Prostate gland (tissue), 2 donors: ENCODE data around the gene RXRA. TPM values are rescaled to one million over a fixed set of nuclear protein-coding genes. Genes with fewer than 3 reads are reported as not detected.
A peak's percentile ranks its signal among the peaks of the same experiment; 100 is the strongest.

ENCODE experiments used
- DNase-seq: peaks from one replicate; pipeline ENCODE4 v3.0.0-alpha.2; 2019; ENCODE audit warnings: low spot score
- H3K27ac ChIP-seq, 2 donors: fragments of 200-600 bp; sonication (generic); 2 replicates each; pipeline ENCODE4 v1.5.1; 2017 to 2019
- H3K27me3 ChIP-seq: fragments of 200-600 bp; sonication (generic); replicated peaks from 2 replicates; pipeline ENCODE4 v1.5.1; 2019; ENCODE audit not compliant: insufficient read depth
- H3K36me3 ChIP-seq, 2 donors: fragments of 200-600 bp; sonication (generic); 1 replicate in 1 of 2; 2 replicates in 1 of 2; pipeline versions ENCODE4 v1.5.1 to v1.8.1; 2017 to 2019
- H3K4me1 ChIP-seq: fragments of 200-600 bp; sonication (generic); replicated peaks from 2 replicates; pipeline ENCODE4 v1.5.1; 2019
- H3K4me3 ChIP-seq, 2 donors: fragments of 200-600 bp; sonication (generic); 2 replicates each; pipeline ENCODE4 v1.5.1; 2017 to 2019
- H3K9me3 ChIP-seq: fragments of 200-600 bp; sonication (generic); 2 replicates; pipeline ENCODE4 v1.5.1; 2017
- CTCF ChIP-seq, 4 experiments: fragments of 200-600 bp in 2 of 4; fragments of 450-650 bp in 2 of 4; sonication (generic) in 2 of 4; IDR thresholded peaks; 1 replicate in 3 of 4; 2 replicates in 1 of 4; pipeline ENCODE4 v1.5.1; 2016 to 2019; ENCODE audit warnings: antibody characterized with exemption in 4 of 4, mild to moderate bottlenecking in 2 of 4, moderate library complexity in 2 of 4
- POLR2A ChIP-seq: fragments of 450-650 bp; IDR thresholded peaks from one replicate; pipeline ENCODE4 v1.6.1; 2016; ENCODE audit warnings: antibody characterized with exemption, mild to moderate bottlenecking
- POLR2AphosphoS5 ChIP-seq: sonication (generic); formaldehyde crosslinking; IDR thresholded peaks from one replicate; pipeline ENCODE4 v1.6.1; 2017; ENCODE audit warnings: antibody characterized with exemption
- WGBS: methylation state at CpG from one replicate; pipeline ENCODE4 v1.1.5; 2018; 5-methylcytosine and 5-hydroxymethylcytosine counted together
- intact Hi-C: fragments of 100-400 bp; cut with DNase I; formaldehyde crosslinking; loops from one replicate; pipeline ENCODE4 v1.14.2; 2022
- total RNA-seq, 2 donors: library from RNA; depleted of rRNA; stranded (reverse); fragments of >200 nt; gene quantifications; one replicate each; pipeline ENCODE4 v1.1.0, GENCODE V29; 2016

The RXRA gene
- total RNA-seq, 2 donors from 2014 or later: 69.5 to 84.1 TPM

- Histone ChIP-seq H3K4me3 (no peak overlapping the region), H3K9me3 (no peaks in the 10 kb centered on the region), H3K27me3 (no peaks in the 10 kb centered on the region), H3K4me1 (peaks cover 4% of the 10 kb centered on the region), H3K36me3 (no peaks in the 10 kb centered on the region), H3K27ac (no peak overlapping the region)
- no peak for TF ChIP-seq POLR2A
- no peak for TF ChIP-seq CTCF (IDR thresholded peaks at IDR 0.05)
- TF ChIP-seq POLR2AphosphoS5: peak; percentile 86
- intact Hi-C loops: no loop called here
- DNase-seq: peak; percentile 84
- 59% methylated on average over 6 of the region's 7 CpGs for WGBS
Observed at GRCh38 chr9:134299883-134300282, 26.4 kb upstream of the RXRA start.

- peaks cover 4% of the 10 kb centered on the region for H3K4me1 ChIP-seq
- TF ChIP-seq POLR2AphosphoS5 (no peak), CTCF (IDR thresholded peaks at IDR 0.05) (no peak), POLR2A (no peak)
- no peaks in the 10 kb centered on the region for H3K9me3 ChIP-seq
- intact Hi-C loops: no loop called here
- DNase-seq: no peak
- H3K27ac ChIP-seq: no peak overlapping the region
- no peak overlapping the region for H3K4me3 ChIP-seq
- H3K36me3 ChIP-seq: no peaks in the 10 kb centered on the region
- H3K27me3 ChIP-seq: no peaks in the 10 kb centered on the region
- 89% methylated on average over 15 of the region's 15 CpGs for WGBS
Observed at GRCh38 chr9:134301387-134302129, 24.7 kb upstream of the RXRA start.

- intact Hi-C loops: no loop called here
- Histone ChIP-seq H3K27ac (no peak overlapping the region), H3K4me3 (no peak overlapping the region), H3K27me3 (no peaks in the 10 kb centered on the region), H3K36me3 (no peaks in the 10 kb centered on the region), H3K4me1 (peaks cover 4% of the 10 kb centered on the region), H3K9me3 (no peaks in the 10 kb centered on the region)
- WGBS: 87% methylated on average over 7 of the region's 7 CpGs
- DNase-seq: no peak
- no peak for TF ChIP-seq POLR2A
- no peak for TF ChIP-seq CTCF (IDR thresholded peaks at IDR 0.05)
- TF ChIP-seq POLR2AphosphoS5: no peak
Observed at GRCh38 chr9:134302130-134302817, 24.0 kb upstream of the RXRA start.

- Histone ChIP-seq H3K9me3 (no peaks in the 10 kb centered on the region), H3K27ac (no peak overlapping the region), H3K36me3 (no peaks in the 10 kb centered on the region), H3K27me3 (no peaks in the 10 kb centered on the region), H3K4me1 (peaks cover 4% of the 10 kb centered on the region), H3K4me3 (no peak overlapping the region)
- 92% methylated on average over 7 of the region's 7 CpGs for WGBS
- intact Hi-C loops: no loop called here
- DNase-seq: no peak
- no peak for TF ChIP-seq POLR2A
- TF ChIP-seq POLR2AphosphoS5: no peak
- no peak for TF ChIP-seq CTCF (IDR thresholded peaks at IDR 0.05)
Observed at GRCh38 chr9:134303601-134304000, 22.7 kb upstream of the RXRA start.
